Activated CD4-positive, alpha-beta memory T cell treated with anti-CD3 and anti-CD28 coated beads for 36 hours (primary cell): ENCODE results near the gene HELZ. TPM values are rescaled to one million over a fixed set of nuclear protein-coding genes. Genes with fewer than 3 reads are reported as not detected.

Experiments used
- CTCF ChIA-PET: fragments of 350-600 bp; sonication (Branson Sonifier 250); formaldehyde crosslinking; loops from one replicate; lab custom pipeline; 2021; ENCODE audit warnings: antibody characterized with exemption, inconsistent platforms; lab: Charles Lee
- POLR2A ChIA-PET: fragments of 350-600 bp; sonication (Branson Sonifier 250); formaldehyde crosslinking; loops from one replicate; lab custom pipeline; 2021; ENCODE audit warnings: antibody characterized with exemption; lab: Charles Lee
- DNase-seq: peaks from one replicate; pipeline ENCODE4 v3.0.0-alpha.2; 2020
- H3K27ac Mint-ChIP-seq: one replicate; pipeline ENCODE4 v1.8.0; 2021; ENCODE audit warnings: mixed read lengths
- H3K27me3 Mint-ChIP-seq: one replicate; pipeline ENCODE4 v1.8.0; 2021; ENCODE audit warnings: mixed read lengths
- H3K36me3 Mint-ChIP-seq: one replicate; pipeline ENCODE4 v1.8.0; 2021; ENCODE audit warnings: mixed read lengths
- H3K4me1 Mint-ChIP-seq: one replicate; pipeline ENCODE4 v1.8.0; 2021; ENCODE audit warnings: low read depth, mixed read lengths
- H3K4me3 Mint-ChIP-seq: one replicate; pipeline ENCODE4 v1.8.0; 2021; ENCODE audit warnings: mild to moderate bottlenecking, mixed read lengths
- H3K9me3 Mint-ChIP-seq: one replicate; pipeline ENCODE4 v1.8.0; 2021; ENCODE audit warnings: mixed read lengths
- intact Hi-C: fragments of 100-400 bp; cut with micrococcal nuclease; formaldehyde crosslinking; loops from one replicate; pipeline ENCODE4 v1.15.1; 2023
- total RNA-seq, 2 experiments: library from RNA; stranded (reverse); gene quantifications; one replicate each; pipeline ENCODE4 v1.2.3, GENCODE V29; 2021

The HELZ gene
- total RNA-seq, 2 experiments from 2014 or later = 52.0 to 53.1 TPM

DNA sequence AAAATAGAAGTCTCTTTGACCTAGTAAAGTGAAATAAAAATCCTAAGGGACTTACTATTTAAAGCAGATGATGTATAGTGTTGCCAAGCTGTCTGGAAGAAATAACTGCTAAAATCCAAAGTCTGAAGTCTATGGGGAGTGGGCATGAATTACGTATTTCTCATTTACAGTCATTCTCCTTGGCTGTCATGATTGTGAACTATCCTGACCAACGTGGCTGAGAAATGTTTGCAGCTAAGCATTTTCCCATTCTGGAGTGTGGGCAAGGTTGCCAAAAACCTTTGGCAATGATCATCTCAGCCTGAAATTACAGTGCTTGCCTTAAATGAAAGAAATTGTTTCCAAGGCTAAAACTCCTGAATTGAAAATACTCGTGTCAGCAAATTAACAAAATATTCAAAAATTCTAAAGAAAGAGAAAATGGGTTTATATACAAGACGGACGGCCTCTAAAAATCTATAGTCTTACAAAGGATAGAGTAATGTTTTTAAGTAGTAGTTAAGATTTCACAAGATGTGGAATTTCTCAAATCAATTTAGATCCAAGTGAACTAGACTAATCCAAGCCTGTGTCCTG, 123.6 kb downstream of the HELZ start:
- Mint-ChIP-seq H3K4me1 (peaks cover 3% of the 10 kb centered on the region), H3K9me3 (peaks cover 8% of the 10 kb centered on the region), H3K27me3 (no peaks in the 10 kb centered on the region), H3K36me3 (peaks cover 51% of the 10 kb centered on the region), H3K4me3 (no peak overlapping the region), H3K27ac (no peak overlapping the region)
- no peak for DNase-seq
- POLR2A ChIA-PET = no interaction called here
- CTCF ChIA-PET = no interaction called here
- intact Hi-C loops = no loop called here

DNA sequence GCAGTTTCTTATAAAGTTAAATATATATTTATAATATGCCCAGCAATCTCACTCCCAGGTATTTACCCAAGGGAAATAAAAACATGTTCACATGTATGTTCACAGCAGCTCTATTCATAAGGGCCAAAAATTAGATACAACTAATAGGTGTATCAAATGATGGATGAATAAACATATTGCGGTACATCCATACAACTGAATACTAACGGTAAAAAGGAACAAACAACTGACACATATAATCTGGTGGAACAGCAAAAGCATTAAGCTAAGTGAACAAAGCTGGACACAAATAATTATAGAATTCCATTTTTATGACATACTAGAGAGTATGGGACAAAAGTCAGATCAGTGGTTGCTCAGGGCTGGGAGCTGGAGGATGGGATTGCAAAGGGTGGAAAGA, 125.9 kb downstream of the HELZ start:
- H3K4me3 Mint-ChIP-seq = no peak overlapping the region
- no peak for DNase-seq
- peaks cover 65% of the 10 kb centered on the region for H3K36me3 Mint-ChIP-seq
- peaks cover 10% of the 10 kb centered on the region for H3K4me1 Mint-ChIP-seq
- H3K27me3 Mint-ChIP-seq = no peaks in the 10 kb centered on the region
- ChIA-PET CTCF (no interaction called here), POLR2A (no interaction called here)
- intact Hi-C loops = no loop called here
- no peak overlapping the region for H3K27ac Mint-ChIP-seq
- peaks cover 16% of the 10 kb centered on the region for H3K9me3 Mint-ChIP-seq

DNA sequence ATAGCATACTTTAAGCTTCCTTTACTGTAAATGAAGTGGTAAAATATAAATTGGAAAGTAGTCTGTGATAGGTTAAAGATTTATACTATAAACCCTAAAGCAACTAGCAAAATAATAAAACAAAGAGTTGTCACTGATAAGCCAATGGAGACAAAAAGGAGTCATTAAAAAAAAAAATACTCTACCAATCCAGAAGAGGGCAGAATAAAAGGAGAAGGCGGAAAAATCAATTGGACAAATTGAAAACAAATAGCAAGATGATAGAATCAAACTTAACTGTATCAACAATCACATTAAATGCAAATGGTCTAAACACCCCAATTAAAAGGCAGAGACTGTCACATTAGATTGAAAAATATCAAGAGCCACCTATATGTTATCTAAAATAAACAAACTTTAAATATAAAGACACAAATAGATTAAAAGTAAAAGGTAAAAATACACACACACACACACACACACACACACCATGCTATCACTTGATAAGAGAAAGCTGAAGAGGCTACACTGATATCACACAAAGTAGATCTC, 128.9 kb downstream of the HELZ start:
- Mint-ChIP-seq H3K4me1 (peaks cover 8% of the 10 kb centered on the region), H3K27ac (no peak overlapping the region), H3K27me3 (no peaks in the 10 kb centered on the region), H3K36me3 (peaks cover 67% of the 10 kb centered on the region), H3K4me3 (no peak overlapping the region), H3K9me3 (peaks cover 16% of the 10 kb centered on the region)
- no peak for DNase-seq
- POLR2A ChIA-PET = no interaction called here
- CTCF ChIA-PET = interaction anchor here (1.1 kb wide), 1 partner anchor 11 kb away, joined by 4 read pairs; no protein-coding TSS in a partner anchor
- intact Hi-C loops = no loop called here

DNA sequence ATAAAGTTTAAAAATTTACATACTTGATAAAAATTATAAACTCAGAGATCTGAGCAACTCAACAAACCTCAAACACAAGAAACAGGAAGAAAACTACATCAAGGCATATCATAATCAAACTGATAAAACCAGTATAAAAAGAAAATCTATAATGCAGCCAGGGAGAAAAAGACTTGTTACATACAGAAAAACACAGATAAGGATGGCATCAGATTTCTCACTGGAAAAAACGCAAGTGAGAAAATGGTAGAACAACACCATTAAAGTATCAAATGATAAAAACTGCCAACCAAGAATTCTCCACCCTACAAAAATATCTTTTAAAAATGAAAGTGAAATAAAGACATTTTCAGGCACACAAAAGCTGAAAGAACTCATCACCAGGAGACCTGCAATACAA, 129.6 kb downstream of the HELZ start:
- peaks cover 64% of the 10 kb centered on the region for H3K36me3 Mint-ChIP-seq
- H3K27ac Mint-ChIP-seq = no peak overlapping the region
- peaks cover 16% of the 10 kb centered on the region for H3K9me3 Mint-ChIP-seq

DNA sequence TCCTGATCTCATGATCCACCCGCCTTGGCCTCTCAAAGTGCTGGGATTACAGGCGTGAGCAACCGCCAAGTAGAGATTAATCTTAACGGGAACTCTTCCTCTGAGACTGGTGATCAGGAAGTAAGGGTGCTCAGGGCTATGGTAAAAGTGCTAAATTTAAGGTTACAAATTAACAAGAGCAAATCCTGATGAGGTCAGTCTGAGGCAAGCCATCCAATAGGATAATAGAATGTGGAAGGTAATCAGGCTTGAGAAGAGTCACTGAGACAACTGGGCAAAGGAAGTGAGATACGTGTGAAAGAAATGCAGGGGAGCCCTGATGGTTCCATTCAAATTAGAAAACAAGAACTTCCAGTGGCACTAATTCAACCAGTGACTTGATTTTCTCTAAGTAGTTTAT, 131.5 kb downstream of the HELZ start:
- Mint-ChIP-seq H3K36me3 (peaks cover 61% of the 10 kb centered on the region), H3K9me3 (peaks cover 16% of the 10 kb centered on the region), H3K4me1 (peaks cover 8% of the 10 kb centered on the region), H3K27me3 (no peaks in the 10 kb centered on the region), H3K4me3 (no peak overlapping the region), H3K27ac (no peak overlapping the region)
- no peak for DNase-seq
- intact Hi-C loops = no loop called here
- POLR2A ChIA-PET = no interaction called here
- CTCF ChIA-PET = no interaction called here

More for the DNA sequence above, 129.6 kb downstream of the HELZ start:
- no peak overlapping the region for H3K4me3 Mint-ChIP-seq
- intact Hi-C loops = no loop called here
- peaks cover 8% of the 10 kb centered on the region for H3K4me1 Mint-ChIP-seq
- DNase-seq = no peak
- H3K27me3 Mint-ChIP-seq = no peaks in the 10 kb centered on the region
- CTCF ChIA-PET = no interaction called here
- POLR2A ChIA-PET = no interaction called here

DNA sequence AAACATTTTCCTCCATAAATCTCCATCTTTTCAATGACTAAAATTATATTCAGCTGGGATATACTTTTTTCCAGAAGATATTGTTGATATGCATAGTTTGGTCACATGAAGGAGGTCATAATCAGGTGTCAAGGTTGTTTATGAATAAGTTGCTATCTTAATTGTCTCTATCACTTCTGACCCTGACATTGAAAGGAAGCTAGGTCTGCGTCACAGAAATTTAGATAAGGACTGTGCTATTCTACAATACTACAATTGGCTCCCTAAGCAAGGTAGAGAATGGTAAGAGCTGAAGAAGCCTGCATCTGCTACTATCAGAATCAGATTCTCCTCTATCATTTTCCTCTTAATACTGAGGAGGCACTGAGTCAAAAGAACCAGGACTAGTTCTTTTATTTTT, 133.2 kb downstream of the HELZ start:
- no peak for DNase-seq
- Mint-ChIP-seq H3K36me3 (peaks cover 55% of the 10 kb centered on the region), H3K9me3 (peaks cover 13% of the 10 kb centered on the region), H3K27ac (no peak overlapping the region), H3K4me1 (peaks cover 8% of the 10 kb centered on the region), H3K27me3 (no peaks in the 10 kb centered on the region), H3K4me3 (no peak overlapping the region)
- intact Hi-C loops = no loop called here
- ChIA-PET POLR2A (no interaction called here), CTCF (no interaction called here)

DNA sequence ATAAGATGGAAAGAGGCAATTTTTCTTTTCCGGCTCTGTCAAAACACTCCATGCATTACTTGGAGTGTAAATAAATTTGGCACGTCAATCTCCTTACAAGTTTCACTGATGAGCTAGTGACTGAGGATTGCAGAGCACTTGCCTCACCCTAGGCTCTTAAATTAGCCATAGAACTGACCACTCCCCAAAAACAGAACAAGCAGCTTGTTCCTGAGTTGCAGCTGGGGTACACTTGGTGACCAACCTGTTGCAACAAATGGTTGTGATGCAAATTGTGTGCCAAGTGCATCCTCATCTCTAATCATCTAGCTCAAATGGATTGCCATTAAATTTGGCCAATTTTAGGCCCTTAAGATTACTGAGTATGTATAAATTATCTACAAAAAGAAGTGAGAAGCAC, 133.7 kb downstream of the HELZ start:
- CTCF ChIA-PET = no interaction called here
- intact Hi-C loops = no loop called here

DNA sequence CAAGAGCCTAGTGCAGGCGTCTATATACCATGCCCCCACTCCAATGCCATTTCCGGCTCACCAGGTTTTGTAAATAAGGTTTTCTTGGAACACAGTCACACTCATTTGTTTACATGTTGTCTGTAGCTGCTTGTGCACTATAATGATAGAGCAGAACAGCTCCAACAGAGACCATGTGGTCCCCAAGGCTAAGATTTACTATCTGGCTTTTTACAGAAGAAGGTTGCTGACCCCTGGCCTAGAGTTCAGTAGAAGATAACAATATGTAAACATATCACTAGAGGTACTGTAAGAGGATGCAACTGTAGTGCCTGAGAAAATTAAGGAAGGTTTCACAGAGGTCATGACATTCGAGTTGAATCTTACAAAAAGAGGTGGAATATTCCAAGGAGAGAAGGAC, 134.4 kb downstream of the HELZ start:
- DNase-seq = no peak
- Mint-ChIP-seq H3K36me3 (peaks cover 45% of the 10 kb centered on the region), H3K4me1 (peaks cover 4% of the 10 kb centered on the region), H3K9me3 (peaks cover under 1% of the 10 kb centered on the region), H3K4me3 (no peak overlapping the region), H3K27ac (no peak overlapping the region), H3K27me3 (no peaks in the 10 kb centered on the region)
- intact Hi-C loops = no loop called here
- ChIA-PET CTCF (no interaction called here), POLR2A (no interaction called here)

More for the DNA sequence above, 133.7 kb downstream of the HELZ start:
- Mint-ChIP-seq H3K27ac (no peak overlapping the region), H3K36me3 (peaks cover 50% of the 10 kb centered on the region), H3K9me3 (peaks cover 8% of the 10 kb centered on the region), H3K4me1 (peaks cover 7% of the 10 kb centered on the region), H3K27me3 (no peaks in the 10 kb centered on the region), H3K4me3 (no peak overlapping the region)
- POLR2A ChIA-PET = no interaction called here
- no peak for DNase-seq

DNA sequence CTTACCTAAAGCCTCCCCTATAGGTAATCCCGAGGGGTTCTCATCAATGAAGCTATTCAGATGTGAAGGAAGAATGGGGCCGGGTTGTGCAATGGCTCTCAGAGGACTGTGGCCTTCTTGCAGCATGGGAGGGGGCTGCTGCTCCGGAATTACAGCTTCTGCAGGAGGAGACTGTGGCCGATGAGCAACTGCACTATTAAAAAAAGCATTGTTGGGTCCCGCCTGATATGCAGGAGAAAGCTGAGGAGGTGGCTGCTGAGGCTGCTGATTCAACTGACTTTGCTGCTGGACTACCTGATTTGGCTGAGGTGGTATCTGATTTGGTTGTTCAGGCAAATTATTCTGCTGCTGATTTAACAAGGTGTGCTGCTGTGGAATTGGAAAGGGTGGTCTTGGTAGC, 135.9 kb downstream of the HELZ start:
- peaks cover 40% of the 10 kb centered on the region for H3K36me3 Mint-ChIP-seq
- peaks cover 8% of the 10 kb centered on the region for H3K4me1 Mint-ChIP-seq

DNA sequence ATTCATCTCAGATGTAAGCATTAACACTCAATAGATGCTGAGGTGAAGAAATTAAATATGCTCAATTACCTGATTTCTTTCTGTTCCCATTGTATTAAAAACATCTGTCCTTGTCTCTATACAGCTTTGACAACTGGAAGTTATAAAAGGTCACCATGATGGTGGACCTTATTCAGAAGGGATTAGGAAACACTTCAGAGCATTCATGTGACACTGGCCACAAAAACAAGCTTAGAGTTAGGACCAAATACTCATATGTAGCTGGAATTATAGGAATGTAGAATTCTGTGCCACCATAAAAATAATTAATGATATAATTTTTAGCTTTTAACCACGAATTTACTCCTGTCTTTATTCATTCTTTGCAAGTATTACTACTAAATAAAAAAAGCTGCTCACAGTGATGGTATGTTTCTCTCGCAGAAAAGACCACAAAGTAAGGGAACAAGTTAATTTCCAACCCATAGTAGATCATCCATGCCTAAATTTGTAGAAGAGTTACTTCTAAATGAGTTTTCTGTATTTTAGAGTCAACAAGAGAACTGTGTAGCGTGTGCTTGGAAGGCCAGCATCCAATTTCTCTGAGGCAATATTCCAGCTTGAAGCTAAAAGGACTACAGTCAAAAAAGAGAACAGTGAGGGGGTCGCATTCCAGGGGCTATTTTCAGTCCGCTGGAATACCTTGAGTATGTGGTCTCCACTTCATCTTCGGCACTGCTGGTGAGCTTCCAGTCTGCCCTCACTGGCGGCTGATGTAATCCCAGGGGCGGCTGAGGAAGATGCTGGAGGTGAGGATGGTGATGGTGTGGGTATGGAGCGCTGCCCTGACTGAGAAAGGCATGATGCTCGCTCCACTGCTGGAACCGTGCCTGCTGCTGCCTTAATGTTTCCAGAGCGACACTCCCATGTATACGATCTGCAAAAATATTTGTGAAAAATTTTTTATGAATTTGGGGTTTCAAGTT, 136.9 kb downstream of the HELZ start:
- peaks cover 40% of the 10 kb centered on the region for H3K36me3 Mint-ChIP-seq
- no peaks in the 10 kb centered on the region for H3K9me3 Mint-ChIP-seq
- peaks cover 12% of the 10 kb centered on the region for H3K4me1 Mint-ChIP-seq
- no peak overlapping the region for H3K4me3 Mint-ChIP-seq
- CTCF ChIA-PET = interaction anchor here (1.2 kb wide), 1 partner anchor 93 kb away, joined by 5 read pairs; no protein-coding TSS in a partner anchor
- DNase-seq = no peak
- no peak overlapping the region for H3K27ac Mint-ChIP-seq
- POLR2A ChIA-PET = interaction anchor here (1.0 to 2.0 kb wide), 2 partner anchors 23 to 25 kb away, joined by 4 read pairs; no protein-coding TSS in a partner anchor
- intact Hi-C loops = no loop called here
- H3K27me3 Mint-ChIP-seq = no peaks in the 10 kb centered on the region

More for the DNA sequence above, 135.9 kb downstream of the HELZ start:
- no peaks in the 10 kb centered on the region for H3K27me3 Mint-ChIP-seq
- ChIA-PET POLR2A (no interaction called here), CTCF (no interaction called here)
- H3K4me3 Mint-ChIP-seq = no peak overlapping the region
- H3K9me3 Mint-ChIP-seq = no peaks in the 10 kb centered on the region
- no peak overlapping the region for H3K27ac Mint-ChIP-seq
- DNase-seq = no peak
- intact Hi-C loops = no loop called here

DNA sequence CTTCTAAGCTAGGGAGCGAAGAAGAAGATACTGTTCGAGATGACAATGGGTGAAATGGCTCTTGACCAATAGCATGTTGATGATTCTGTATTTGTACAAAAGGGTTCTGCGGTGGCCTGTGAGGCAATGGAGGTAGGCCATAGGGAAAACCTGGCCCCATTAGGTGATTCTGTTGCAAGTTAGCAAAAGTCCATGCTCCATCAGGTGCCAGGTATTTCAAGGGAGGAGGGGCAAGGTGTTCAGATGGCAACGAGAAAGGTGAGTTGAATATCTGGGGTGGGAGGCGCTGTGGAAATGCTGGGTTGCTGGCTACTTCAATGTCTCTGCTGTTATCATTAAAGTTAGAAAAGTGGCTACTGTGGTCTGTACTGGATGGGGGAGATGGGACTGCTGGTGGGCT, 137.8 kb downstream of the HELZ start:
- ChIA-PET CTCF (interaction anchor here (1.2 kb wide), 1 partner anchor 94 kb away, joined by 5 read pairs; no protein-coding TSS in a partner anchor), POLR2A (interaction anchor here (2.0 kb wide), 1 partner anchor 26 kb away, joined by 4 read pairs; no protein-coding TSS in a partner anchor)
- Mint-ChIP-seq H3K27ac (no peak overlapping the region), H3K4me3 (no peak overlapping the region), H3K4me1 (peaks cover 19% of the 10 kb centered on the region), H3K27me3 (no peaks in the 10 kb centered on the region), H3K9me3 (no peaks in the 10 kb centered on the region), H3K36me3 (peaks cover 37% of the 10 kb centered on the region)
- DNase-seq = no peak
- intact Hi-C loops = no loop called here

DNA sequence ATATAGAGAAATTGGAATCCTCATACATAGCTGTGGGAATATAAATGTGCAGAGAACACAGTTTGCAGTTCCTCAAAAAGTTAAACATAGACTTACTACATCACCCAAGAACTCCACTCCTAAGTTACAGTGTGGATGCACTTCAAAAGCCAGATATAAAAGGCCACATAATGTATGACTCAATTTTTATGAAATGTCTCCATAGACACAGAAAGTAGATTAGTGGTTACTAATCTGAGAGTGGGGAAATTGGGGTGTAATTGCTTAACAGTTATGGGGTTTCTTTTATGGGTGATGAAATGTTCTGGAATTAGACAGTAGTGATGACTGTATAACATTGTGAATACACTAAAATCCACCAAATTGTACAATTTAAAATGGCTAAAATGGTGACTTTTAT, 139.8 kb downstream of the HELZ start:
- no peak overlapping the region for H3K4me3 Mint-ChIP-seq
- DNase-seq = no peak
- CTCF ChIA-PET = no interaction called here
- H3K4me1 Mint-ChIP-seq = peaks cover 32% of the 10 kb centered on the region
- intact Hi-C loops = no loop called here
- H3K27me3 Mint-ChIP-seq = no peaks in the 10 kb centered on the region
- peaks cover 44% of the 10 kb centered on the region for H3K36me3 Mint-ChIP-seq
- no peak overlapping the region for H3K27ac Mint-ChIP-seq
- no peaks in the 10 kb centered on the region for H3K9me3 Mint-ChIP-seq
- POLR2A ChIA-PET = no interaction called here
